H7 (cell line): ENCODE results near the gene DHODH. TPM values are rescaled to one million over a fixed set of nuclear protein-coding genes. Genes with fewer than 3 reads are reported as not detected.
"Not testable (repeated sequence)": the region's sequence is repeated elsewhere in the genome, so short reads cannot be mapped to it uniquely, and the experiment has no call there.

ENCODE experiments used
- DNase-seq: peaks from one replicate; pipeline ENCODE4 v3.0.0; 2012
- H3K27me3 ChIP-seq: 2 replicates; pipeline ENCODE4 v1.6.0; 2011; ENCODE audit warnings: mild to moderate bottlenecking, low read length; ENCODE audit not compliant: control insufficient read depth, insufficient read depth
- H3K36me3 ChIP-seq: replicated peaks from 2 replicates; pipeline ENCODE4 v1.5.1; 2011; ENCODE audit warnings: low read length; ENCODE audit not compliant: control insufficient read depth, insufficient read depth
- H3K4me3 ChIP-seq: 2 replicates; pipeline ENCODE4 v1.5.1; 2011; ENCODE audit warnings: low read depth, mild to moderate bottlenecking, control low read depth, low read length, moderate library complexity; ENCODE audit not compliant: insufficient read depth
- total RNA-seq: library from RNA; depleted of rRNA; stranded (reverse); fragments of >200 nt; shearing (Covaris generic); gene quantifications from 2 replicates; pipeline ENCODE4 v1.2.3, GENCODE V29; 2014

DHODH gene
- total RNA-seq, 1 experiment from 2014 or later = 21.8 TPM

DNA sequence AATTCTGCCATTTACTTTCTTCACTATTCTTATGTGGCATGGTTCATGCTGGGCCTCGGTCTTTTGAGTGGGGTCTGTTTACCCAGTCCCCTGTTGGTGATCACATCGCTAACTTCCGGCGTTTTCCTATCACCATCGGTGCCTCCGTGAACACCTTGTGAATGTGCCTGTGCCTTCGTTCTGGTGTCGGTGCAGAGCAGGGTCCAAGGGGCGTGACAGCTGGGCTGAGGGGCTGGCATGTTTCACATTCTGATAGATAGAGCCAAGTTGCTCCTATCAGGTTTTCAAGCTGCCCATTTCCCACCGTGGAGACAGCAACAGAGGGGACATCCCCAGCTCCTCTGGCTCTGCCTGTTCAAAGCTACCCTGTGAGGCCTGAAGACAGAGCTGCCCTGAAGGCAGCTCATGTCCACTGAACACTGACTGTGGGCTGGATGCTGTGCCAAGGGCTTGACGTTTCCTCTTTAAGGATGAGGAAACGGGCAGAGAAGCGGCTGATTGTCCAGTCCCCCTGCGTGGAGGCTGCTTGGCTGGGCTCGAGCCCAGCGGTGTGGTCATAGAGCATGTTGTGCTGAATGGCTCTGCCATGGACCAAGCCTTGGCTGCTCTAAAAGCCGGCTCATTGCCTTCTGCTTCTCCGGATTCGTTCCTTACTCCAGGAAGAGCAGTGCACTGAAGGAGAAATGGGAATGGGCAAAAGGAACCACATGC lies 17.0 kb downstream of the DHODH start:
- H3K36me3 ChIP-seq = peaks cover 8% of the 10 kb centered on the region
- no peak for DNase-seq
- H3K4me3 ChIP-seq = no peak overlapping the region
- H3K27me3 ChIP-seq = no peaks in the 10 kb centered on the region

DNA sequence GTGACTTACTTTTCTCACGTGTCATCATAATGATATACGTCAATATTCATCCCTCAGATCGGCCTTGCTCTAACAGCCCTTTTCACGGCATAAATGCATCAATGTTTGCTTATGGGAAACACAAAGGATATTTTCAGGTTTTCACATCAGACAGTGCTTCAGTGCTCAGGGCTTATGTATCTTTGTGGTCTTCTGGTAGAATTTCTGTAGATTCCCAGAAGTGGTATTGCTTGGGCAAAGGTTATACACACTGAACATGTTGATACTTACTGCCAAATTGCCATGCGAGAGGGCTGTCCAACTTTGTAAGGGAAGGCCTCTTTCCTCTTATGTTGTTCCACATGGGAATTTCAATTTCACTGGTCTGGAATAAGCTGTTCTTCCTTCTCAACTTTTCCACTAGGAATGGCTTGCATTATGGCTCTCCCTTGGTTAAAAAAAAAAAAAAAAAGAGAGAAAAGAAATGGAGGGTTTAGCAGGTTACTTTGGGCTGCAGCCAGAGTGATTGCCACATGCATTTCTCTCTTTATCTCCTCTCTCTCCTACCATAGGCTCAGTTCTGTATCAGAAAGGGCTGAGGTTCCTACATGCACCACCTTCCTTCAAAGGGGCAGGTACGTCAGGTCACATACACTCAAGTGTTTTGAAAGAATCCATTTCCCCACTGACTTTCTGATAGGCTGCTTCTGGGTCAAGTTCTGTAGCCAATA lies 19.3 kb downstream of the DHODH start:
- H3K36me3 ChIP-seq = peaks cover 5% of the 10 kb centered on the region
- no peaks in the 10 kb centered on the region for H3K27me3 ChIP-seq
- no peak for DNase-seq
- H3K4me3 ChIP-seq = no peak overlapping the region

DNA sequence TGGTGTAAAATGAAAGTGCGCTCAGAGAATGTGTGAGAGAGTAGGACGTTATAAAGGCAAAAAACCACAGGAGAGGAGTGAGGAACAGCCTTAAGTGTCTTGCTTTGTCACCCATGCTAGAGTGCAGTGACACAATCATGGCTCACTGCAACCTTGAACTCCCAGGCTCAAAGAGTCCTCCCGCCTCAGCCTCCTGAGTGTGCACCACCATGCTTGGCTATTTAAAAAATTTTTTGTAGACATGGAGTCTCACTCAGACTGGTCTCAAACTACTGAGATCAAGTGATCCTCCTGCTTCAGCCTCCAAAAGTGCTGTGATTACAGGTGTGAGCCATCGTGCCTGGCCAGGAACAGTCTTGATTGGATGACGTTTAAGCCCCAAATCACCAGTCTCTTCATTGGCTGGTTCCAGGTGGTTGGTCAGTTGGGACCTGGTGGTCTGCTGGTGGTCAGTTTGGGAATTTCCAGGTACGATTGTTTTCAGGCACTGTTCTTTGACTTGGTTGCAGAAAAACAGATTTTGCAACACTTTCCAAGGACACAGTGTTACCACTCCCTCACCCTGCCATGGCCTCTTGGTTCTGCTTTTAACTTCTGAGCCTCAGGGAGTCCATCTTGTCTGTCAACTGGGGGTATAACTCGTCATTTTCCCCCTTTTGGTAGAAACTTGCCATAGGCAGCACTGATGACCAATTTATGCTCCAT lies 21.2 kb downstream of the DHODH start:
- H3K36me3 ChIP-seq = no peaks in the 10 kb centered on the region
- no peak for DNase-seq
- H3K27me3 ChIP-seq = no peaks in the 10 kb centered on the region
- H3K4me3 ChIP-seq = no peak overlapping the region

DNA sequence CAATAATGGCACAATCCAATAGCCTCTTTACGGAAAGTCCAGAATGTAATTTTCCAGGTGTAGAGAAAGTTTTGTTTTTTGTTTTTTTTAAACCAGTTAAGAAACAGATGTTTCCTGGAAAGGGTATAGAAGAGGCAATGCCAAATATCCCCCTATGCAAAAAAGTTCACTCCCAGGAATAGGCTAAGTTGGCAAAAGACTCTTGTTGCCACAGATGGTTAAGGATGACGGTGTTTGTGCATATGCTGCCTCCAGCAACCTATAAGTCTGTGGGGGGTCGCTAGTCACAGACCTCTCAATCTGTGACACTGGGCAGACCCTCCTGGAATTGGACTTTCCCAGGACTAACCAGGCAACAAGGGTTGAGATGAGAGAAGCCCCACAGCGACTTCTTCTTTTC lies 24.9 kb downstream of the DHODH start:
- Histone ChIP-seq H3K27me3 (no peaks in the 10 kb centered on the region), H3K36me3 (no peaks in the 10 kb centered on the region), H3K4me3 (no peak overlapping the region)
- no peak for DNase-seq

DNA sequence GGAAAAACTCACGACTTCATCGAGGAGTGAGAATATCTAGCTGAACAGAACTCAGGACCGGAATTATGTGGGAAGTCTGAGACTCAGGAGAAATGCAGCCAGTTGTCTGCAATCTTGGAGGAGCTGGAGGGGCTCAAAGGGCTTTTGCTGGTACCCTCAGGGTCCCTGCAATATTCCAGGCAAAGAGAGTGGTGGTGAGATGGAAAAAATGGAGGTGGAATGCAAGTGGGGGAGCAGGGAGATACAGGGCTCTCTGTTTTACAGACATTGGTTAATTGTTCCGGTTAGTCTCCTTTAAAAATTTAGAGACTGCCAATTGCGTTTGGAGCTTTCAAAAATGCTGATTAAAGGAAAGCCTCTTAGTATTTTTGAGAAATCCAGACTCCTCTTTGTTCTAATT lies 27.6 kb downstream of the DHODH start:
- no peak overlapping the region for H3K4me3 ChIP-seq
- DNase-seq = peak; percentile 37

DNA sequence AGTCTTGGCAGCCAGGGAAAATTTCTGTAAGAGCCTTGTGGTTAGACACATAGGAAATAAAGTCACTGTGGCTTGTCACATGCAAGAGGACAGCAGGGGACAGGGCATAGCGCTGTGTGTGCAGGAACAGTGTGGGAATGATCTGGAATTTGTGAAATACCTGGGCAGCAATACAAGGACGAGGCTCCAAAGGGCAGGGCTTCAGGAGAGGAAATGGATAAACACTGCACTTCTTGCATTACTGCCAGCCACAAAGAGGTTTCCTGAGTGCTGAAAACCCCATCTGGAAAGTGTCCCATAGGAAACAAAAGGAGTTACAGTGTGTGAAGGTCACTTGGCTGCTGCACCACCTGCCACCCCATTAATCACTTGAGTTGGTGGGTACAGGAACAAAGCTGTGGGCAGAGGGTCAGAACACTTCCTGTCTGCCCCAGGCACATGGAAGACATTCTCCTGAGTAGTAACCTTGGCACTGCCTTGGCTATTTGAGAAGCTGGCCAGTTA lies 33.7 kb downstream of the DHODH start:
- Histone ChIP-seq H3K4me3 (no peak overlapping the region), H3K36me3 (no peaks in the 10 kb centered on the region), H3K27me3 (no peaks in the 10 kb centered on the region)
- DNase-seq = no peak

More for the DNA sequence above, 27.6 kb downstream of the DHODH start:
- no peaks in the 10 kb centered on the region for H3K27me3 ChIP-seq
- H3K36me3 ChIP-seq = no peaks in the 10 kb centered on the region

DNA sequence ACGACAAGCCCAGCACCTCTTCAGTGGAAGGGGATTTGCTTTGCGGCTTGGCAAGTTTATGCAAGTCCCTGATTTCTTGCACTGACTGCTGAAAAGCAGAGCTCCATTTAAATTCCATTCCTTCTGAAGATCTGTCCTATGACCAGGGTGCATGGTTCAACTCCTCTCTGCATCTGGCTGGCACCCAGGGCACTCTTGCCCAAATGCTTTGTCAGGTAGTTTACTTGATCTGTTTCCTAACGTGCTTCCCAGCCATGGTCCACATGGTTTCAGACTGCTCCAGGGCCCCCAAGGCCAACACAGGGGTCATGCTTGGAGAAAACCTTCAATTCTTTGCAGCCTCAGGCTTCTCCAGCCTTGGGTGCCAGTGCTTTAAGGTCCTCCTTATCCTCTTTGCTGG lies 34.5 kb downstream of the DHODH start:
- Histone ChIP-seq H3K4me3 (no peak overlapping the region), H3K36me3 (no peaks in the 10 kb centered on the region), H3K27me3 (no peaks in the 10 kb centered on the region)
- no peak for DNase-seq

DNA sequence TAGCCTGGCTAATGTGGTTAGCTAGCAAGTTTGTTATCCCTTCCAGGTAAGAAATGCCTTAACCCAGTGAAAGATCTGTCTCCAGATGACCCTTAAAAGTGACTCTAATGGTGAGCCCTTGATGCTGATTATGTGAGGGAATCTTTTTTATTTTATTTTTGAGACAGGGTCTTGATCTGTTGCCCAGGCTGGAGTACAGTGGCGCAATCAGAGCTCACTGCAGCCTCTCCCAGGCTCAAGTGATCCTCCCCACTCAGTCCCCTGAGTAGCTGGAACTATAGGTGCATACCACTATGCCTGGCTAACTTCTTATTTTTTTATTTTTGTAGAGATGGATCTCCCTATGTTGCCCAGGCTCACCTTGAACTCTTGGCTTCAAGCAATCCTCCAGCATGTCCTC lies 35.0 kb downstream of the DHODH start:
- H3K27me3 ChIP-seq = no peaks in the 10 kb centered on the region
- H3K4me3 ChIP-seq = no peak overlapping the region
- DNase-seq = no peak
- H3K36me3 ChIP-seq = no peaks in the 10 kb centered on the region

DNA sequence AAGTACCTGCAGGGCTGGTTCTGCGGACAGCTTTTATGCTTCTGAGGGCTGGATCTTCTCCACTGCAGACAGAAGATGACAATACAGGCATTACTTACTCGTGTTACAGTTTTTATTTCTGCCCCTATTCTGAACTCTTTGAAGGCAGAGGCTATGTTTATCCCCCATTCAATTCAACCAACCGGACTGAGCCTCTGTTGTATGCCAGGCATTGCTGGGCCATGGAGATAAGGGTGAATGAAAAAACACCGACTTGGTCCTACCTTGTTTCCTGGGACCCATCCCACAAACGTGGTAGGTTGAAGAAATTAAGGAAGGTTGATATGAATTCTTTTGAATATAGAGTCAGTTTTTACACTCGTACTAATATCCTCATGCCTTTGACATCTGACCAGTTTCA lies 35.8 kb downstream of the DHODH start:
- no peak for DNase-seq
- Histone ChIP-seq H3K27me3 (no peaks in the 10 kb centered on the region), H3K4me3 (no peak overlapping the region), H3K36me3 (no peaks in the 10 kb centered on the region)

DNA sequence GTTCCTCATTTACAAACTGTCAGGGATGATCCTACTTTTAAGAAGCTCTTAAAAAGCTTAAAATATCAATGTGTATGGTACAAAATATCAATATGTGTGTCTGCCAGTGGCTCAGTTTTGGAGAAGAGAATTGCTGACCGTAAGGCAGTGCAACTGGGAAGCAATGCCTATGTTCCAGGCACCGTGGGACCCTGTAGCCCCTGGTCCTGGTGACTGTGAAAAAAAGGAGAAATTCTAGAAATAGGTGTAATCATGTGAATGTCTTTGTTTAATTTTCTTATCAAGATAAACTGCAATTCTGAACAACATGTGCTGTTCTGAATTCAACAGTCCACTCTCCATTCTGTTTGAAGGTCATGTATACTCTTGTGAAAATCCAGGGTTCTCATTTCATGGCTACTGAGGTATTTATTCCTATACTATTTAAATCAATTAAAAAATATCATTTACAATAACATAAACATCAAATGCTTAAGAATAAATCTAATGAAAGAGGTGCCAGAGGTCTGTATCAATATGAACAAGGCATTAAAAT lies 36.3 kb downstream of the DHODH start:
- H3K36me3 ChIP-seq = no peaks in the 10 kb centered on the region
- no peak overlapping the region for H3K4me3 ChIP-seq
- no peaks in the 10 kb centered on the region for H3K27me3 ChIP-seq
- DNase-seq = no peak

DNA sequence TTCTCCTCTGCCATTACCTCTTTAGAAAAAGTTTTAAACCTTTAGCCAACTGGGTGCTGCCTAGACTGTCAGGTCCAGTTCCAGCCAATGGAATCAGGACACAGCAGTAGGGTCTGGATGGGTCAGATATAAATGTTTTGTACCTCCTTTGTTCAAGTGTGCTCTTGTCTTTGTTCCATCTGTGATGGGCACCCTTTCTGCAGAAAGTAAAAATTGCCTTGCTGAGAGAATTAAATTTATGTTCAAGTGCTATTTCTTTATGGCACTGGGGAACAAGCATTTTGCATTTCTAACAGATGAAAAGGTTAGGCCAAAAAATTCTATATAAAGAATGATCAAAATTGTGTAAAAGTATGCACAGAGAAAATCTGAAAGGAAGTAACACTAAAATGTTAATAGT lies 40.6 kb downstream of the DHODH start:
- no peak overlapping the region for H3K4me3 ChIP-seq
- DNase-seq = no peak
- H3K27me3 ChIP-seq = no peaks in the 10 kb centered on the region
- no peaks in the 10 kb centered on the region for H3K36me3 ChIP-seq

DNA sequence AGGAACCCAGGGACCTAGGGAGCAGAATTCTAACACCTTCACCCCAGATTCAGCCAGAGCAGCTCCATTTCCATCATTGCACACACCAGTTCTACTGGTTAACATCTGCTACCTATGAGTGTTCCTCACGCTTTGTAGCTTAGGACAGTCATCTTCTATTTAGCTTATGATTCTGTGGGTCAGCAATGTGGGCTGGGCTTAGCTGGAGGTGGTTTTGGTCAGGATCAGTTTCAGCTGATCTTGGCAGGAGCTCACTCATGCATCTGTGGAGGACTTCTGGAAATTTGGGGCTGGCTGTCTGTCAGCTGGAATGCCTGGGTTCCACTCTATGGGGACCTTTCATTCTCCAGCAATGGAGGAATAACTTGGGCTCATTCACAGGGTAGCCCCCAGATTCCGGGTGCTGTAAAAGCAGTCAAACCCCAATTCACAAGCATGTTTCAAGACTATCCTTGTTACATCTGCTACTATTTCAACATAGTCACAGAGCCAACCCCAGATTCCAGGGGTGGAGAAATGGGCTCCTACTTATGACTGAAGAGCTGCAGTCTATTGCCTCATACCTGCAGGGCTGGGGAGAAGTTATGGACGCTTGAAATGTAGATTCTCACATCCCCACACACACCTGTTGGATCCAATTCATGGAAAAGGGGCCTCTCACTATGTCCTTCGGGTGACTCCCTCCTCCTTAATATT lies 42.4 kb downstream of the DHODH start:
- Histone ChIP-seq H3K36me3 (no peaks in the 10 kb centered on the region), H3K4me3 (no peak overlapping the region), H3K27me3 (no peaks in the 10 kb centered on the region)
- DNase-seq = no peak

DNA sequence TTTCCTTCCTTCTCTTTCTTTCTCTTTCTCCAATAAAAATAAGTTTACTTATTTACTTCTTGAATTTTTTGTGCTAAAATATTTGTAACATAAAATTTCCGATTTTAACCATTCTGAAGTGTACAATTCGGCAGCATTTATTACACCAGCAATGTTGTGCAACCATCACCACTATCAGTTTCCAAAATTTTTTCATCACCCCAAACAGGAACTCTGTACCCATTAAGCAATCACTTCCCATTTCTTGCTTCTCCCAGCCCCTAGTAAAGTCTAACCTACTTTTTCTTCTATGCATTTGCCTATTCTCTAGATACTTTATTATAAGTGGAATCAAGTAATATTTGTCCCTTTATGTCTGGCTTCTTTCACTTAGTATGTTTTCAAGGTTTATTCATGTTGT lies 43.3 kb downstream of the DHODH start:
- no peak for DNase-seq
- no peak overlapping the region for H3K4me3 ChIP-seq
- H3K36me3 ChIP-seq = no peaks in the 10 kb centered on the region
- H3K27me3 ChIP-seq = no peaks in the 10 kb centered on the region

DNA sequence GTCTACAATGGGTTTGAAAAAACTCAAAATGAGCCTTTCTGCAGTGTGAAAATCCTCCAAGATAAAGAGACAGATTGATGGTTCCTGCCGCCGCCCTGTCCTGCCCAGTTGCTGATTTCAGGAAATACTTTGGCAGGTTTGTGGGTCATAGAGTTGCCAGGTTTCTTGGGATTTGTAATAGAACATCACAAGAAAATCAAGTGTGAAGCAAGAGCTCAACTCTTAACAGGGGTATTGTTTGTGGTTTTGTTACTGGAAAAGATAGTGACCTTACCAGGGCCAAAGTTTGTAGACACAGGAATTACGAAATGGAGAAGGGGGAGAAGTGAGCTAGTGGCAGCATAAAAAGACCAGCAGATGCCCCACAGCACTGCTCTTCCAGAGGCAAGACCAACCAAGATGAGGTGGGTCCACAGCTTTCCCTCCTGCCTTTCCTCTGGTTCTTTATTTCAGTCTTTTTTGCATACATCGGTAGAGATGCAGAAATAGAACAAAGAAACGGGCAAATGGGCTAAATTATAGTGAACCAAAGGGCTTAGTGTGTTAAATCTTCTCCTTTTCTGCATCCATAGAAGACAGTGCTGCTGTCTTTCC lies 45.8 kb downstream of the DHODH start, which contains the start of gene HP:
Gene HP, plus strand, starts transcription at position 252 of the 594 bp plus-strand sequence. Its CDS starts 148 bp downstream, at position 400.
- not testable (repeated sequence) for H3K36me3 ChIP-seq, H3K27me3 ChIP-seq, H3K4me3 ChIP-seq, DNase-seq
